ENCODE results near the gene EPN1. TPM values are rescaled to one million over a fixed set of nuclear protein-coding genes. Genes with fewer than 3 reads are reported as not detected.
A peak's percentile ranks its signal among the peaks of the same experiment; 100 is the strongest.

Gene EPN1
- total and polyA plus RNA-seq, 8 donors = 67.7 to 120 (median 95.1) TPM

- intact Hi-C loops (cut with DNase I) = no loop called here
- peaks cover 0 to 5% of the 10 kb centered on the region in 2 donors for H3K36me3 ChIP-seq
- TF ChIP-seq CTCF (IDR thresholded peaks at IDR 0.05) = peak; percentile 37
- H3K9me3 ChIP-seq = no peaks in the 10 kb centered on the region
- peaks cover 0 to 13% of the 10 kb centered on the region in 2 donors for H3K27me3 ChIP-seq
- ATAC-seq (peak; percentile 47), DNase-seq (peak in 3 of 4 donors; percentile 77 to 91 (median 77))
- peak overlapping the region; percentile 85 to 92 for H3K27ac ChIP-seq
- peak overlapping the region; percentile 74 to 81 for H3K4me3 ChIP-seq
- peaks cover 17 to 84% of the 10 kb centered on the region in 2 donors for H3K4me1 ChIP-seq
Measured at GRCh38 chr19:55640043-55640576, 34.9 kb upstream of the EPN1 start.

DNA sequence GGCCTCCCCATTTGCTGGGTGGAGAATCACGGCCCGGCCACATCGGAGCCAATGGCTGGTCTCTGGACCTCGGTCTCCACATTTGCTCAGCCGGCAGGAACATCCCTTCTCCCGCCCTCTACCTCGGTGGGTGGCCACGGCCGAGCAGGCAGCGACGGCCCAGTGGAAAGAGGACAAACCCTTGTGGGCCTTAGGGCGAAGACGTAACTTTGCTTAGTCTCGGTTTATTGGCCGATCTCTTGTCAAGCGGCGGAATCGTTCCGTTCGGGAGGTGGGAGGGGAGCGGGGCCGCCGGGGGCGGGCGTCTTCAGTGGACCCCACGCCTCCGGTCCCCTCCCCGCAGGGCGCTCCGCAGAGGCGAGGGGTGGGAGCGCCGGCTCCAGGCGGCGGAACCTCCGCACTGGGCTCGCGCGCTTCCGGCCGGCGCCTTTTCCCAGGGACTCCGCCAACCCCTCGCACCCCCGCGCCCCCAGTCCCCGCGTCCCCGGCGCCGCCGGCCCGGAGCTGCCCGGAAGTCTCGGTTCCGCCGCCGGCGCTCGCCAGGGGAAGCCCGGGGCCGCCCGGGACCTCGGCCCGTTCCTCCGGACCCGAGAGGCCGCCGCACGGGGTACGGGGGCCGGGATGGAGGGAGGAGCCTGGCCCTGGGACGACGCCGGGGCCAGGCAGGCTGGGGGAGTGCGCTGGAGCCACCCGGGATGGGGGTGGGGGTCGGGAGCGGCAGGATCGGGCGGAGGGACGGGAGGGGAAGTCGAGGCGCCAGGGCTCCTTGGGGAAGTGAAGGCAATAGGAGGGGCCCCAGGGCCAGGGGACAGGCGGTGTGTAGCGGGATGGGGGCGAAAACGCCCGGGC lies 34.2 kb upstream of the EPN1 start, which contains the start of gene ZNF580:
Gene ZNF580, plus strand, starts transcription at position 426 of the 849 bp plus-strand sequence. CDS start 1,507 bp downstream, outside the sequence.
- H3K4me3 ChIP-seq = peak within 1 kb of the TSS; percentile 74 to 81
- peaks cover 14 to 81% of the 10 kb centered on the region in 2 donors for H3K4me1 ChIP-seq
- TF ChIP-seq CTCF (IDR thresholded peaks at IDR 0.05) = no peak
- H3K27ac ChIP-seq = peak within 1 kb of the TSS; percentile 85 to 92
- H3K36me3 ChIP-seq = peaks cover 0 to 12% of the 10 kb centered on the region in 2 donors
- H3K27me3 ChIP-seq = peaks cover 0 to 13% of the 10 kb centered on the region in 2 donors
- peak; percentile 61 to 92 (median 75) for DNase-seq
- no peaks in the 10 kb centered on the region for H3K9me3 ChIP-seq
- intact Hi-C loops (cut with DNase I) = no loop called here
- ATAC-seq = peak; percentile 71

GRCh38 chr19:55641426-55642152 lies 33.4 kb upstream of the EPN1 start:
- H3K27ac ChIP-seq = peak overlapping the region; percentile 85 to 92
- ATAC-seq (peak; percentile 0), DNase-seq (peak in 1 of 4 donors; percentile 21)
- intact Hi-C loops (cut with DNase I) = no loop called here
- TF ChIP-seq CTCF (IDR thresholded peaks at IDR 0.05) = no peak
- peaks cover 0 to 13% of the 10 kb centered on the region in 2 donors for H3K27me3 ChIP-seq
- H3K4me3 ChIP-seq = peak overlapping the region; percentile 74 to 81
- H3K9me3 ChIP-seq = no peaks in the 10 kb centered on the region
- peaks cover 9 to 74% of the 10 kb centered on the region in 2 donors for H3K4me1 ChIP-seq
- H3K36me3 ChIP-seq = peaks cover 0 to 12% of the 10 kb centered on the region in 2 donors

DNA sequence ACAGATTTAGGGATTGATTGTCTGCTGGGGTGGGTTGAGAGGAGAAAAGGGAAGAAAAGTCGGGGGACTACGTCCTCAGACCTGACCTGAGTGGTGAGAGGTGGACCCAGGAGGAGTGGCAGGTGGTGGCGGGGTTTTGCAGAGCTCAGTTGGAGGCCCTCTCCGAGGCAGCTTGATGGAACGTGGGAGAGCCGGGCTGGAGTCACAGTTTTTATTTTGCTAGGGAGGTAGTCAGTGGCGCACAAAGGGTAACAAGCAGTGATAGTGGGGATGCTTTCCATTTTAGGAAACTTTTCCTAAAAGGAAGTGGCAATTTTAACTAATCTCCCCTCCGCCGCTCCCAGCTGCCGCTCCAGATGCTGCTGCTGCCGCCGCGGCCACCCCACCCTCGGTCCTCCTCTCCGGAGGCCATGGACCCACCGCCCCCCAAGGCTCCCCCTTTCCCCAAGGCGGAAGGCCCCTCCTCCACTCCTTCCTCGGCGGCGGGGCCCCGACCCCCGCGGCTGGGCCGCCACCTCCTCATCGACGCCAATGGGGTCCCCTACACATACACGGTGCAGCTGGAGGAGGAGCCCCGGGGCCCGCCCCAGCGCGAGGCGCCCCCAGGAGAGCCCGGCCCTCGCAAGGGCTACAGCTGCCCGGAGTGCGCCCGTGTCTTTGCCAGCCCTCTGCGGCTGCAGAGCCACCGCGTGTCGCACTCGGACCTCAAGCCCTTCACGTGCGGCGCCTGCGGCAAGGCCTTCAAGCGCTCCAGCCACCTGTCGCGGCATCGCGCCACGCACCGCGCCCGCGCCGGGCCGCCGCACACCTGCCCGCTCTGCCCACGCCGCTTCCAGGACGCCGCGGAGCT lies 32.6 kb upstream of the EPN1 start:
- peaks cover 0 to 12% of the 10 kb centered on the region in 2 donors for H3K36me3 ChIP-seq
- intact Hi-C loops (cut with DNase I) = no loop called here
- peak overlapping the region; percentile 85 to 92 for H3K27ac ChIP-seq
- peaks cover 0 to 13% of the 10 kb centered on the region in 2 donors for H3K27me3 ChIP-seq
- peak overlapping the region; percentile 74 to 81 for H3K4me3 ChIP-seq
- H3K9me3 ChIP-seq = no peaks in the 10 kb centered on the region
- ATAC-seq (peak; percentile 2), DNase-seq (peak in 1 of 4 donors; percentile 81)
- TF ChIP-seq CTCF (IDR thresholded peaks at IDR 0.05) = no peak
- H3K4me1 ChIP-seq = peaks cover 13 to 74% of the 10 kb centered on the region in 2 donors

Measured in left lung (tissue), 10 donors.